ENCODE measurements around the gene NECAP2. TPM values are rescaled to one million over a fixed set of nuclear protein-coding genes. Genes with fewer than 3 reads are reported as not detected.

Gene NECAP2
- total and polyA plus RNA-seq, 10 of the 15 experiments (the other 5 are each of a cell fraction or from before 2014, with no cell fraction given), result 16.3 to 98.0 (median 57.4) TPM

GRCh38 chr1:16484501-16484835, 43.9 kb downstream of the NECAP2 start (continued):
- TF ChIP-seq ZBTB40 (IDR thresholded peaks at IDR 0.05; ENCODE audit: borderline replicate concordance) (no peak), FOS (IDR thresholded peaks at IDR 0.05; ENCODE audit: borderline replicate concordance, extremely low read depth, insufficient read length) (no peak), CUX1 (IDR thresholded peaks at IDR 0.05; ENCODE audit: insufficient replicate concordance, low read depth, low read length) (no peak), RAD51 (IDR thresholded peaks at IDR 0.05) (no peak)

Data from GM12878 (cell line).